NCI-H460 (cell line): ENCODE results near the gene EIF3CL. TPM values are rescaled to one million over a fixed set of nuclear protein-coding genes. Genes with fewer than 3 reads are reported as not detected.
"Not testable (repeated sequence)": the region's sequence is repeated elsewhere in the genome, so short reads cannot be mapped to it uniquely, and the experiment has no call there.

ENCODE experiments used
- DNase-seq: peaks from one replicate; pipeline ENCODE4 v3.0.0-alpha.2; 2016; ENCODE audit warnings: low read depth; ENCODE audit errors: extremely low read depth
- small RNA-seq, 2 experiments: library from RNA; depleted of rRNA; stranded (forward); fragments of <200 nt; gene quantifications; one replicate each; pipeline ENCODE3, GENCODE V24; 2014
- total RNA-seq: library from RNA; depleted of rRNA; stranded (reverse); fragments of >200 nt; shearing (Covaris generic); gene quantifications from 2 replicates; pipeline ENCODE4 v1.2.3, GENCODE V29; 2014; rRNA removed

The EIF3CL gene
- total RNA-seq, 1 experiment from 2014 or later: 31.7 TPM

DNA sequence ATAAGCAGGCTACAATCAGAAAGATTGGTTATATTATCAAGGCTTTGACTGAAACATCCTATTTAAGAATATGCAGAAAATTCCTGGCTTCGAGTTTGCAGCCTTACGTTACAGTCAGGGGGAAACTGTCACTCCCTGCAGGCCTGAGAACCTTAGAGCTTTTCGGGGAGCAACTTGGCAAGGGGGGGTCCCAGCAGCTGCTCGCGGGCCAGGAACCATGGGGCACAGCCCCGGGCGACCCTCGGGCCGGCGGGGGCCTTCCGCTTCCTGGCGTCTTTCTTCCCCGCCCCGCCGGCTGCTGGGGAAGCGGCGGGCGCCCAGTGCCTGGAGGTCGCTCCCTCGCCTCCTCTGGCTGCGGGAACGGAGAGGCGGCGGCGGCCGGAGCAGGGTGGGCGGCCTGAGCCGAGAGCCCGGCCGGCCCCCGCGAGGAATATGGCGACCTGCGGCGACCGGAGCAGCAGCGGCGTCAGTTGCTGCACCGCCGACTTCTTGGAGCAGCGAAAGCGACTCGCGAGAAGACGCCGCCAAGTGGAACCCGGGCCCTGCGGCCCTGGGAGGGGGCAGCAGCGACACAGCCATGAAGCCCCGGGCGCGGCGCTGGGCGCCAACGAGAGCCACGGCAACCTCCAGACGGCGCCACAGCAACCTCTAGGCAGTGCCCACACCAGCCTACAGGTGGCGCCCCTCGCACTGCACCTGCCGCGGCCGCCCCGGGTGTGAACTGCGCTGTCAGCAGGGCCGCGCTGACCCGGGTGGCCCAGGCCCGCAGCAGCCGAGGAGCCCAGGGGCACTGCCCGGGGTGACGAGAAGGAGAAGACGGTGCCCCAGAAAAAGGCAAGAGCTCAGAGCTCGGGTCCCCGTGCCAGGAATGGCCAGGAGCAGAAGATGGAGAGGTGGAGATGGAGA lies 39.1 kb downstream of the EIF3CL start:
- DNase-seq: not testable (repeated sequence)

DNA sequence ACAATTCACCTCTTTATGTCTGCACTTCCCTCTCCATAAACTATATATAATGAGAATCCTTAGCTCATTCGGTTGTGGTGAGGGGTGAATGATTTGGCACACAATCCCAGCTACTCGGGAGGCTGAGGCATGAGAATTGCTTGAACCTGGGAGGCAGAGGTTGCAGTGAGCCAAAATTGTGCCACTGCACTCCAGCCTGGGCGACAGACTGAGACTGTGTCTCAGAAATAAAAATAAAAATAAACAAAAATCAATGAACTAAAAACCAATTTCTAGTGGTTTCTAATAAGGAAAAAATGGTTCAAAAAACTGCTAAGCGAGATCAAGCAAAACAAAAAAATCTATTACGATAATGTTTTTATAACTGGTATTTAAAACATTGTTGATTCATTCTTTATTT lies 40.2 kb downstream of the EIF3CL start, which contains the start of gene NPIPB6:
Gene NPIPB6 (minus strand): TSS at position 101 of the 400 bp plus-strand sequence. CDS start 686 bp downstream, outside the sequence.
- DNase-seq: not testable (repeated sequence)

DNA sequence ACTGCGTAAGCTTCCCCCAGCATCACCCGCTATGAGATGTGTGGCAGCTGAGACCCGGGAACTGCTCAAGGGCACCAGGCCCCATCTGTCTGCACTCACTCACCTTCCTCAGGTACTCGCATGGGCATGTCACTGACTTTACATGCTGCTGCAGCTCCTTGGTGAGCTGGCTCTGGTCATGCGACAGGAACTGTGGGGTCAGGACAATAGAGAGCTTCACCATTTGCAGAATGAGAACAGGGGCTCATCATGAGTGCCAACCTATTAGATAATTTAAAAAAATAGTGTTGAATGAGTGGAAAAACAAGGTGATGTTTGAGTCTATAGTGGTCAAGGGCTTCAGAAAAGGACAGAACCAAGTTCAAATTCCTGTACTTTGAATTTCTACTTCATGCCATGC lies 41.0 kb downstream of the EIF3CL start:
- DNase-seq: not testable (repeated sequence)

DNA sequence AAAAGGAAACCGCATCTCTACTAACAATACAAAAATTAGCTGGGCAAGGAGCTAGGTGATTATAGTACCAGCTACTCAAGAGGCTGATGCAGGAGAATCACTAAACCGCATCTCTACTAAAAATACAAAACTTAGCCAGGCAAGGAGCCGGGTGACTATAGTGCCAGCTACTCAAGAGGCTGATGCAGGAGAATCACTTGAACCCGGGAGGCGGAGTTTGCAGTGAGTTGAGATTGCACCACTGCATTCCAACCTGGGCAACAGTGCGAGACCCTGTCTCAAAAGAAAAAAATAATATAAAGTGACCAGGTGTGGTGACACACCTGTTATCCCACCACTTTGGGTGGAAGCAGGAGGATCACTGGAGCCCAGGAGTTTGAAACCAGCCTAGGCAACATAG lies 65.4 kb downstream of the EIF3CL start:
- not testable (repeated sequence) for DNase-seq

DNA sequence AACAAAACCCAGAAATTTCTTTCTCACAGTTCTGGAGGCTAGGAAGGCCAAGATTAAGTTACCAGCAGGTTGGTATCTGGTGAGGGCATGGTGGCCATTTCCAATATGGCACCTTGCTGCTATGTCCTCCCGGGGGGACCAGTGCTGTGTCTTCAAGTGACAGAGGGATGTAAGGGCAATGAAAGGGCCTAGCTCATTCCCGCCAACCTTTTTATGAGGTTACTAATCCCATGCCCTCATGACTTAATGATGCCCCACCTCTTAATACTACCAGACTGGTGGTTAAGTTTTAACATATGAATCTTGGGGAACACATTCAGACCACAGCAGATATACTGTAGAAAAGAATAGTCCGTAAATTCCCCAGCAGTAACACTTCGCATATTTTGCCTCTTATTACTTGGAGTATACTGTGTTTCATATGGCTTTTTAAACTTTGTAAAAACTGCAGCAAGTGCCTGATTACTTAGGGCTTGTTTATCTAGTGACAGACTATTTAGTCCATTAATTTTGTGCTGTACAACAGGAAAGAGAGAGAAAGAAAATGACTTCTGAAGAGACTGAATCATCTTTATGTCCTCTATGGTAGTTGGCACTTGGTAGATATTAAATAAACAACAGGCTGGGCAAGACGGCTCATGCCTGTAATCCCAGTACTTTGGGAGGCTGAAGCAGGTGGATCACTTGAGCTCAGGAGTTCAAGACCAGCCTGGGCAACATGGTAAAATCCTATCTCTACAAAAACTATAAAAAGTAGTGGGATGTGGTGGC lies 66.5 kb downstream of the EIF3CL start:
- DNase-seq: not testable (repeated sequence)

DNA sequence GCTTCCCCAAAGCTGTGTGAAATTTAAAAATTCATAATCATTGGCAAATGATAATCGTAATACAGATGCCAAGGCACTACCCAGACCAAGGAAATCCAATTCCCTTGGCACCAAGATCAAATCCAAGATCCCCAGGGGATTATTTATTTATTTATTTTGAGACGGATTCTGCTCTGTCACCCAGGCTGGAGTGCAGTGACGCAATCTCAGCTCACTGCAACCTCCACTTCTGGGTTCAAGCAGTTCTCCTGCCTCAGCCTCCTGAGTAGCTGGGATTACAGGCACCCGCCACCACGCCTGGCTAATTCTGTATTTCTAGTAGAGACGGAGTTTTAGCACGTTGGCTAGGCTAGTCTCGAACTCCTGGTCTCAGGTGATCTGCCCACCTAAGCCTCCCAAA lies 68.0 kb downstream of the EIF3CL start:
- DNase-seq: not testable (repeated sequence)

DNA sequence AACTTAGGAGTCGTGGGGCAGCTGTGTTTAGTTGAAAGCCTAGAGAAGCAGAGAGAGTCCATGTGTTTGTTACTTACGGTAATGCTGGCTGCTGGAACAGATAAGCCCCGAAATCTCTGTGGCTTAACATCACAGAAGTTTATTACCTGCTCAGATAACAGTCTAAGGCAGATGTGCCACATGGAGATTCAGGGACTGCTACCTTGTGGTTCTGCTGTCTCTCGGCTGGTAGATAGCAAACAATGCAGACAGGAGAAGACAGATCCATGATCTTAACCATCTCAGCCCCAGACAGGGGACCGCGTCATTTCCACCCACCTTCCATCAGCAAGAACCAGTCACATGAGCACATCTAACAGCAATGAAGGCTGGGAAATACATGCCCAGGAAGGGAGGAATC lies 71.0 kb downstream of the EIF3CL start:
- not testable (repeated sequence) for DNase-seq

DNA sequence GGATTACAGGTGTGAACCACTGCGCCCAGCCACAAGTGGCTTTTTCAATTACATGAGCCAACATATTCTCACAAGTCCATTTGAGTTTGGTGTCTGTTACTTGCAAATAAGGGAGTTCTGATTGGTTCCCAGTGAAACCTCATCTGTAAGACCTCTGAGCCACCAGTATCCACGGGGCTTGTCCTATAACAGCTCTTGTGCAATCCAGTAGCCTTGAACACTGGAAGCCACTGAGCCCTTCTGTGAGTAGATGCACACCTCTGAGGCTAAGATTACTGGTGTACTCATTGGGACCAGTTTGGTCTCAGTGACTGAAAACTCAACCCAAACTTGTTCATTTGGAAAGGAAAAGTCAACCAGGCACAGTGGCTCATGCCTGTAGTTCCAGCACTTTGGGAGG lies 72.7 kb downstream of the EIF3CL start:
- not testable (repeated sequence) for DNase-seq

DNA sequence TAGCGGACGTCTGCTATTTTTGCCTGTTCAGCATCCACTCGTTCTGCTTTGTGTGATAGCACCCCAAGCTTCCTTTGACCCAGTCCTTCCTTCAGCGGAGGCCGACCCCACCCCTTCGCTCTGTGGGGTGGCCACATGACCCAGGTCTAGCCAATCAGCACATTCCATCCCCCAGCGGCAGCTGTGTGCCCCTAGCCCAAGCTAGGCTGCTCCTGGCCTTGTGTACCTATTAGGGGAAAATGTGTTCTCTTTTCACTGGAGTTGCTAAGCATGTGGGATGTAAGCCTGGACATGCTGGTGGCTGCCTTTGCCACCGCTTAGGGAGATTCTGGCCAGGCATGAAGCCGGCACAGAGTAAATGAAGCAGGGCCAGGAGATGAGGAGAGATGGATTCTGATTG lies 73.4 kb downstream of the EIF3CL start:
- DNase-seq: not testable (repeated sequence)

Small RNA genes within 50 kb of the gene (small RNA-seq; reads per million reads assigned to genes)
- 0 reads per million in 2 experiments for gene AC138904.2
- 0 reads per million in 2 experiments for gene MIR6862-1

Other genes starting within 250 kb of the EIF3CL start
- 98.1 and 110 TPM in 2 replicates for gene XPO6, start 191.9 kb downstream of the EIF3CL start, total RNA-seq
- 0.05 and 0.09 TPM in 2 replicates for gene SBK1, start 111.3 kb downstream of the EIF3CL start, total RNA-seq
- 0.10 and 0.58 TPM in 2 replicates for gene NPIPB6, start 40.3 kb downstream of the EIF3CL start, total RNA-seq
- gene NPIPB7, start 68.5 kb upstream of the EIF3CL start, total RNA-seq: not detected in 2 replicates
- 17.0 and 26.1 TPM in 2 replicates for gene CLN3, start 88.2 kb upstream of the EIF3CL start, total RNA-seq
- gene APOBR, start 90.8 kb upstream of the EIF3CL start, total RNA-seq: 0.05 TPM in 1 of 2 replicates, not detected in the other
- gene IL27, start 103.0 kb upstream of the EIF3CL start, total RNA-seq: not detected in 2 replicates
- 0.46 and 1.1 TPM in 2 replicates for gene NUPR1, start 135.1 kb upstream of the EIF3CL start, total RNA-seq
- gene SGF29, start 150.1 kb upstream of the EIF3CL start, total RNA-seq: 21.6 and 23.8 TPM in 2 replicates
- gene SULT1A2, start 193.2 kb upstream of the EIF3CL start, total RNA-seq: 0.29 and 0.67 TPM in 2 replicates
- gene SULT1A1, start 206.2 kb upstream of the EIF3CL start, total RNA-seq: 14.2 and 18.4 TPM in 2 replicates
- gene NPIPB8, start 234.2 kb upstream of the EIF3CL start, total RNA-seq: not detected in 2 replicates